Pancreas (tissue), 10 donors: ENCODE results near the gene CDC34. TPM values are rescaled to one million over a fixed set of nuclear protein-coding genes. Genes with fewer than 3 reads are reported as not detected.
"Not testable (repeated sequence)": the region's sequence is repeated elsewhere in the genome, so short reads cannot be mapped to it uniquely, and the experiment has no call there.

Source experiments
- ATAC-seq, 4 donors: fragments of 200-7000 bp; cut with Tn5 transposase; one replicate each; pipeline versions ENCODE4 v1.8.0 to v1.9.1; 2020; ENCODE audit warnings: mild to moderate bottlenecking in 4 of 4, moderate library complexity in 4 of 4
- DNase-seq, 6 donors: peaks; one replicate each; pipeline ENCODE4 v3.0.0-alpha.2; 2020
- FAIRE-seq: peaks from 2 replicates; lab custom pipeline; 2012; peaks lifted over from hg19 to GRCh38; lab: Jason Lieb, UNC
- H3K27ac ChIP-seq, 4 donors: fragments of 200-600 bp; sonication (generic); 1 replicate in 3 of 4; 2 replicates in 1 of 4; pipeline versions ENCODE4 v1.5.0 to v1.8.0; 2020
- H3K27me3 ChIP-seq, 4 donors: fragments of 200-600 bp; one replicate each; pipeline ENCODE4 v1.8.0; 2021
- H3K36me3 ChIP-seq, 3 donors: fragments of 200-600 bp; sonication (generic) in 1 of 3; one replicate each; pipeline versions ENCODE4 v1.5.0 to v1.8.0; 2020 to 2021
- H3K4me1 ChIP-seq, 3 donors: fragments of 200-600 bp; one replicate each; pipeline ENCODE4 v1.8.0; 2021
- H3K4me3 ChIP-seq, 4 donors: fragments of 200-600 bp; sonication (generic) in 2 of 4; one replicate each; pipeline versions ENCODE4 v1.5.0 to v1.8.0; 2020 to 2021
- H3K9me3 ChIP-seq, 4 donors: fragments of 200-600 bp; one replicate each; pipeline ENCODE4 v1.8.0; 2021
- CTCF ChIP-seq, 4 donors: fragments of 200-600 bp; sonication (generic) in 3 of 4; IDR thresholded peaks; one replicate each; pipeline versions ENCODE4 v1.5.0 to v1.8.0; 2021; ENCODE audit warnings: antibody characterized with exemption in 4 of 4
- WGBS, 2 donors: extraction: QIAGEN DNeasy Blood & Tissue Kit; methylation state at CpG; one replicate each; pipeline ENCODE4 v1.1.7; 2013; 5-methylcytosine and 5-hydroxymethylcytosine counted together
- intact Hi-C, 3 donors: fragments of 100-400 bp; cut with DNase I; formaldehyde crosslinking; loops; one replicate each; pipeline versions ENCODE4 v1.11.1 to v1.14.2; 2022
- polyA plus RNA-seq, 2 donors: library from polyadenylated mRNA; stranded (reverse); fragments of 200-250 nt; gene quantifications; one replicate each; pipeline ENCODE4 v1.2.3, GENCODE V29; 2013
- total RNA-seq, 6 donors: library from RNA; stranded (reverse); fragmentation: NEBNext Ultra II Directional in 4 of 6; extraction: Animal tissue kit (Norgen Biotek cat#: 25700) in 4 of 6; gene quantifications; one replicate each; pipeline versions ENCODE4 v1.2.1 to v1.2.4, GENCODE V29; 2021 to 2023
- donor health status: healthy with polysubstance abuse.
- donor health status: DM: no; HTN: no; CAD: no; lungs with moderate emphysema.
- donor health status: DM: no; HTN: no; CAD: no.
- donor health status: control.
- donor health status: control.
- donor health status: Bipolar disorder and iron deficiency.
- donor health status: DM: yes; HTN: yes; CAD: no.
- donor health status: DM: no; HTN: no; CAD: no.
- donor health status: DM: no; HTN: no; CAD: no.
- donor health status: DM: yes; HTN: yes; CAD: no.

Gene CDC34
- total and polyA plus RNA-seq, 8 donors: 26.2 to 107 (median 45.6) TPM

- no peak overlapping the region for H3K4me3 ChIP-seq
- intact Hi-C loops: no loop called here
- DNase-seq (no peak), FAIRE-seq (no peak), ATAC-seq (peak in 1 of 4 donors; percentile 3)
- H3K4me1 ChIP-seq: peaks cover 0 to 7% (median 3%) of the 10 kb centered on the region in 3 donors
- 64 to 79% methylated on average over 5 of the region's 5 CpGs for WGBS, 2 donors
- no peak overlapping the region for H3K27ac ChIP-seq
- H3K9me3 ChIP-seq: no peaks in the 10 kb centered on the region
- TF ChIP-seq CTCF (IDR thresholded peaks at IDR 0.05): no peak
- H3K36me3 ChIP-seq: peaks cover 0 to 20% (median 16%) of the 10 kb centered on the region in 3 donors
- H3K27me3 ChIP-seq: no peaks in the 10 kb centered on the region
These were observed 52.3 kb downstream of the CDC34 start for GRCh38 chr19:583968-584239.

DNA sequence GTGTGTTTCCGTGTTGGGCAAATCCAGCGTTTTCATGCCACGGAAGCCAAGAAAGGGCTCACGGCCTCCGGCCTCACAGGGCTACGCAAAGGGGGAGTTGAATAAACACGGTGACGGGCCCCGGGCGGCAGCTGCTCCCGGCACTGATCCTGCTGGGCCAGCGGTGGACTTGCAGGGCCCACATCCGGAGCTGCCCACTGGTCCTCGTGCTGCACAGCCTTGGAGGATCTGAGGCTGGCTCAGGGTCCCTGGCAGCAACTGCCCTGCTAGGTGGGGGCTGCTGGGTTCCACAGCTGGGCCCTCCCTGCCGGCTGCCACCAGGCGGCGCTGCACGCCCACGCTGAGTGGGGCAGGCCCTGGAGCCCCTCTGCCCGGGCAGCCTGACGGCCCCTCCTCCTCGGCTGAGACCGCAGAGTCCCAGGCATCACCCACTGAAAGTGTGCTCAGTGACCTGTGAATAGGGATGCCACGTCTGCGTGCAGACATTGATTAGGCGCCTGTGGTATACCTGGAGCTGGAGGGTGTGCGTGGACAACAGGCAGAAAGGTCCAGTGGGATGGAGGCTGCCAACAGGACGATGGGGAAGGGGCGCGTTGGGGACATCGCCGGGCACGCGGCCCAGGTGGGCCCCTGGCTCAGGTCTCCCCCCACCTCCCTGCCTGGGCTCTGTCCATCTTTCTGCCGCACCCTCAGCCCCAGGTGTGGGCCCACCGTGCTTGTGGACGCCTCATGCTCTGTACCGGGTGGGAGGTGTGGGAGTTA is 52.9 kb downstream of the CDC34 start:
- Histone ChIP-seq H3K4me3 (no peak overlapping the region), H3K4me1 (peaks cover 0 to 9% (median 3%) of the 10 kb centered on the region in 3 donors), H3K27ac (no peak overlapping the region), H3K36me3 (peaks cover 0 to 20% (median 16%) of the 10 kb centered on the region in 3 donors), H3K27me3 (no peaks in the 10 kb centered on the region), H3K9me3 (no peaks in the 10 kb centered on the region)
- intact Hi-C loops: no loop called here
- peak in 2 of 6 donors; percentile 80 to 82 for DNase-seq
- 17 to 20% methylated on average over 37 to 38 of the region's 38 CpGs for WGBS, 2 donors
- FAIRE-seq: no peak
- ATAC-seq: peak; percentile 38 to 63 (median 62)
- peak; percentile 35 to 64 (median 54) for TF ChIP-seq CTCF (IDR thresholded peaks at IDR 0.05)

DNA sequence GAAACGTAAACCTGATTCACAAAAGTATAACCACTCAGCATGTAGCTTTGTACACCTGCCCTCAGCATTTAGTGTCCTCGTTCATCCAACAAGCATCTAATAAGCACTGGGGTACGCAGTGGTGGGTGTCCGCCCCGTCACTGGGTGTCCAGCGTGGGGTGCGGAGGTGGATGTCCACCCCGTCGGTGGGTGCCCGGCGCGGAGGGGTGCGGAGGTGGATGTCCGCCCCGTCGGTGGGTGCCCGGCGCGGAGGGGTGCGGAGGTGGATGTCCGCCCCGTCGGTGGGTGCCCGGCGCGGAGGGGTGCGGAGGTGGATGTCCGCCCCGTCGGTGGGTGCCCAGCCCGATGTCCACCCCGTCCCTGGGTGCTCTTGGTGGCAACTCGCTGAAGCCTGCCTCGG is 53.6 kb downstream of the CDC34 start:
- H3K4me1 ChIP-seq, ATAC-seq, H3K27ac ChIP-seq, H3K27me3 ChIP-seq, H3K4me3 ChIP-seq, DNase-seq, FAIRE-seq, intact Hi-C loops, H3K9me3 ChIP-seq: not testable (repeated sequence)
- peaks cover 0 to 20% (median 16%) of the 10 kb centered on the region in 3 donors for H3K36me3 ChIP-seq
- whole genome bisulfite sequencing, 2 donors: 71 to 74% methylated on average over 19 to 34 of the region's 34 CpGs

GRCh38 chr19:585551-586110 is 54.1 kb downstream of the CDC34 start:
- Histone ChIP-seq H3K4me3 (no peak overlapping the region), H3K27me3 (peaks cover 0 to 2% (median 0%) of the 10 kb centered on the region in 4 donors), H3K4me1 (peaks cover 0 to 9% (median 3%) of the 10 kb centered on the region in 3 donors), H3K9me3 (no peaks in the 10 kb centered on the region), H3K36me3 (peaks cover 0 to 20% (median 16%) of the 10 kb centered on the region in 3 donors), H3K27ac (no peak overlapping the region)
- TF ChIP-seq CTCF (IDR thresholded peaks at IDR 0.05): no peak
- peak in 1 of 6 donors; percentile 56 for DNase-seq
- intact Hi-C loops: no loop called here
- no peak for FAIRE-seq
- ATAC-seq: no peak
- 60 to 64% methylated on average over 10 of the region's 10 CpGs for WGBS, 2 donors

GRCh38 chr19:588093-588740 is 56.7 kb downstream of the CDC34 start:
- peak in 1 of 4 donors; percentile 15 for TF ChIP-seq CTCF (IDR thresholded peaks at IDR 0.05)
- H3K4me1 ChIP-seq: peaks cover 0 to 9% (median 3%) of the 10 kb centered on the region in 3 donors
- no peaks in the 10 kb centered on the region for H3K9me3 ChIP-seq
- H3K27ac ChIP-seq: no peak overlapping the region
- peaks cover 0 to 13% (median 4%) of the 10 kb centered on the region in 4 donors for H3K27me3 ChIP-seq
- WGBS, 2 donors: 3 to 4% methylated on average over 37 to 41 of the region's 41 CpGs
- H3K36me3 ChIP-seq: peaks cover 0 to 1% (median 0%) of the 10 kb centered on the region in 3 donors
- DNase-seq: peak; percentile 30 to 85 (median 68)
- peak; percentile 38 to 77 (median 68) for ATAC-seq
- FAIRE-seq: no peak
- intact Hi-C loops: no loop called here
- H3K4me3 ChIP-seq: no peak overlapping the region
